ENCODE measurements around the gene SMARCC2. TPM values are rescaled to one million over a fixed set of nuclear protein-coding genes. Genes with fewer than 3 reads are reported as not detected.

SMARCC2 gene
- total and polyA plus RNA-seq, 2 of the 13 experiments (the other 11 are each of a cell fraction or from before 2014, with no cell fraction given) = 21.3 to 24.1 TPM

DNA sequence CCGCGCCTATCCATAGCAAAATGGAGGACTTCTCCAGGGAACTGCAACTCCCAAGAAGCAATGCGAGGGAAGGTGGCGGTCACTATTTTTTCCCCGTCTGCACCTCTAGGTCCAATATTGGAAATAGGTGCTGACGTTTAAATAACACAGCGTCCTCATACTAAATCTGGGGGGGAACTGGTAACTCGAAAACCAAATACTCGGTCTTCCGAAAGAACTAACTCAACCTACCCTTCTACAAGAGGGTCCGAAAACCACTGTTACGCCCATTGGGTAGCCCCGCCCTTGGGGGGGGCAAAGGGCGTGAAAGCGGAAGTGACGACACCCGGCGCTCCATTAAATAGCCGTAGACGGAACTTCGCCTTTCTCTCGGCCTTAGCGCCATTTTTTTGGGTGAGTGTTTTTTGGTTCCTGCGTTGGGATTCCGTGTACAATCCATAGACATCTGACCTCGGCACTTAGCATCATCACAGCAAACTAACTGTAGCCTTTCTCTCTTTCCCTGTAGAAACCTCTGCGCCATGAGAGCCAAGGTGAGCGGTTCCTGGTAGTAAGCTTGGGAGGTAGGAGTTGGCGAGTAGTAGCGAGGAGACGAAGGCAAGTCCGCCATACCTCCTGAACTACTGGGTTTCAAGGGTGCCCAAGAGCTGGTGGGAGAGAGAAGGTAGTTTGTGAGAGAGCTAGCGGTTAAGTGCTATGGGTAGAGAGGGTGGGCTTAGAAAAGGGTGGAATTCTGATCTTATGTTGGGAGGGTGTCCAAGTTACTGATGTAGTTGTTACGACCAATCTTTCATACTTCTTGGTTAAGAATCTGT lies 72.8 kb downstream of the SMARCC2 start, which contains the start of gene RPL41 (continued):
- TF ChIP-seq, protein P1, sequence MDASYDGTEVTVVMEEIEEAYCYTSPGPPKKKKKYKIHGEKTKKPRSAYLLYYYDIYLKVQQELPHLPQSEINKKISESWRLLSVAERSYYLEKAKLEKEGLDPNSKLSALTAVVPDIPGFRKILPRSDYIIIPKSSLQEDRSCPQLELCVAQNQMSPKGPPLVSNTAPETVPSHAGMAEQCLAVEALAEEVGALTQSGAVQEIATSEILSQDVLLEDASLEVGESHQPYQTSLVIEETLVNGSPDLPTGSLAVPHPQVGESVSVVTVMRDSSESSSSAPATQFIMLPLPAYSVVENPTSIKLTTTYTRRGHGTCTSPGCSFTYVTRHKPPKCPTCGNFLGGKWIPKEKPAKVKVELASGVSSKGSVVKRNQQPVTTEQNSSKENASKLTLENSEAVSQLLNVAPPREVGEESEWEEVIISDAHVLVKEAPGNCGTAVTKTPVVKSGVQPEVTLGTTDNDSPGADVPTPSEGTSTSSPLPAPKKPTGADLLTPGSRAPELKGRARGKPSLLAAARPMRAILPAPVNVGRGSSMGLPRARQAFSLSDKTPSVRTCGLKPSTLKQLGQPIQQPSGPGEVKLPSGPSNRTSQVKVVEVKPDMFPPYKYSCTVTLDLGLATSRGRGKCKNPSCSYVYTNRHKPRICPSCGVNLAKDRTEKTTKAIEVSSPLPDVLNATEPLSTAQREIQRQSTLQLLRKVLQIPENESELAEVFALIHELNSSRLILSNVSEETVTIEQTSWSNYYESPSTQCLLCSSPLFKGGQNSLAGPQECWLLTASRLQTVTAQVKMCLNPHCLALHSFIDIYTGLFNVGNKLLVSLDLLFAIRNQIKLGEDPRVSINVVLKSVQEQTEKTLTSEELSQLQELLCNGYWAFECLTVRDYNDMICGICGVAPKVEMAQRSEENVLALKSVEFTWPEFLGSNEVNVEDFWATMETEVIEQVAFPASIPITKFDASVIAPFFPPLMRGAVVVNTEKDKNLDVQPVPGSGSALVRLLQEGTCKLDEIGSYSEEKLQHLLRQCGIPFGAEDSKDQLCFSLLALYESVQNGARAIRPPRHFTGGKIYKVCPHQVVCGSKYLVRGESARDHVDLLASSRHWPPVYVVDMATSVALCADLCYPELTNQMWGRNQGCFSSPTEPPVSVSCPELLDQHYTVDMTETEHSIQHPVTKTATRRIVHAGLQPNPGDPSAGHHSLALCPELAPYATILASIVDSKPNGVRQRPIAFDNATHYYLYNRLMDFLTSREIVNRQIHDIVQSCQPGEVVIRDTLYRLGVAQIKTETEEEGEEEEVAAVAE (CRISPR knock-in tag; IDR thresholded peaks at IDR 0.05; ENCODE audit: borderline replicate concordance) = peak; percentile 88
- TF ChIP-seq NFE2L2 (IDR thresholded peaks at IDR 0.05; ENCODE audit: low read length) (no peak), PREB (CRISPR knock-in tag; IDR thresholded peaks at IDR 0.05) (no peak), TP53 (CRISPR knock-in tag; conservative IDR thresholded peaks at IDR 0.05) (0 out of 2 replicates have a peak, but pooled peaks have one; percentile 58), NFYB (CRISPR knock-in tag; IDR thresholded peaks at IDR 0.05) (peak; percentile 17; the same call in 1 of the 2 replicates), NR2F6 (IDR thresholded peaks at IDR 0.05) (peak; percentile 29; the same call in 1 of the 2 replicates), NR2F6 (CRISPR knock-in tag; IDR thresholded peaks at IDR 0.05) (peak; percentile 33; the same call in 1 of the 2 replicates), ZNF788 (CRISPR knock-in tag; IDR thresholded peaks at IDR 0.05; ENCODE audit: borderline replicate concordance) (peak; percentile 42; the same call in 1 of the 2 replicates), DMTF1 (CRISPR knock-in tag; IDR thresholded peaks at IDR 0.05) (0 out of 2 replicates have a peak, but pooled peaks have one; percentile 76), EP300 (IDR thresholded peaks at IDR 0.05; ENCODE audit: low read depth in 2 of 2, low read length in 2 of 2) (no peak; a peak in 1 of 4 replicates), EP300 (CRISPR knock-in tag; IDR thresholded peaks at IDR 0.05; ENCODE audit: borderline replicate concordance) (0 out of 2 replicates have a peak, but pooled peaks have one; percentile 45), ZNF816 (CRISPR knock-in tag; IDR thresholded peaks at IDR 0.05; ENCODE audit: borderline replicate concordance) (no peak), GATA4 (IDR thresholded peaks at IDR 0.05; ENCODE audit: borderline replicate concordance, low read depth) (peak; percentile 77; the same call in 1 of the 2 replicates), TOE1 (CRISPR knock-in tag; IDR thresholded peaks at IDR 0.05) (peak; percentile 46; the same call in 1 of the 2 replicates)
- TF ChIP-seq, protein P2, sequence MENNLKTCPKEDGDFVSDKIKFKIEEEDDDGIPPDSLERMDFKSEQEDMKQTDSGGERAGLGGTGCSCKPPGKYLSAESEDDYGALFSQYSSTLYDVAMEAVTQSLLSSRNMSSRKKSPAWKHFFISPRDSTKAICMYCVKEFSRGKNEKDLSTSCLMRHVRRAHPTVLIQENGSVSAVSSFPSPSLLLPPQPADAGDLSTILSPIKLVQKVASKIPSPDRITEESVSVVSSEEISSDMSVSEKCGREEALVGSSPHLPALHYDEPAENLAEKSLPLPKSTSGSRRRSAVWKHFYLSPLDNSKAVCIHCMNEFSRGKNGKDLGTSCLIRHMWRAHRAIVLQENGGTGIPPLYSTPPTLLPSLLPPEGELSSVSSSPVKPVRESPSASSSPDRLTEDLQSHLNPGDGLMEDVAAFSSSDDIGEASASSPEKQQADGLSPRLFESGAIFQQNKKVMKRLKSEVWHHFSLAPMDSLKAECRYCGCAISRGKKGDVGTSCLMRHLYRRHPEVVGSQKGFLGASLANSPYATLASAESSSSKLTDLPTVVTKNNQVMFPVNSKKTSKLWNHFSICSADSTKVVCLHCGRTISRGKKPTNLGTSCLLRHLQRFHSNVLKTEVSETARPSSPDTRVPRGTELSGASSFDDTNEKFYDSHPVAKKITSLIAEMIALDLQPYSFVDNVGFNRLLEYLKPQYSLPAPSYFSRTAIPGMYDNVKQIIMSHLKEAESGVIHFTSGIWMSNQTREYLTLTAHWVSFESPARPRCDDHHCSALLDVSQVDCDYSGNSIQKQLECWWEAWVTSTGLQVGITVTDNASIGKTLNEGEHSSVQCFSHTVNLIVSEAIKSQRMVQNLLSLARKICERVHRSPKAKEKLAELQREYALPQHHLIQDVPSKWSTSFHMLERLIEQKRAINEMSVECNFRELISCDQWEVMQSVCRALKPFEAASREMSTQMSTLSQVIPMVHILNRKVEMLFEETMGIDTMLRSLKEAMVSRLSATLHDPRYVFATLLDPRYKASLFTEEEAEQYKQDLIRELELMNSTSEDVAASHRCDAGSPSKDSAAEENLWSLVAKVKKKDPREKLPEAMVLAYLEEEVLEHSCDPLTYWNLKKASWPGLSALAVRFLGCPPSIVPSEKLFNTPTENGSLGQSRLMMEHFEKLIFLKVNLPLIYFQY (CRISPR knock-in tag; IDR thresholded peaks at IDR 0.05; ENCODE audit: borderline replicate concordance) = peak; percentile 61; the same call in 1 of the 2 replicates
- TF ChIP-seq, protein P3, sequence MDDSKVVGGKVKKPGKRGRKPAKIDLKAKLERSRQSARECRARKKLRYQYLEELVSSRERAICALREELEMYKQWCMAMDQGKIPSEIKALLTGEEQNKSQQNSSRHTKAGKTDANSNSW (CRISPR knock-in tag; IDR thresholded peaks at IDR 0.05; ENCODE audit: borderline replicate concordance) = no peak
